Measurements from ENCODE around the gene UBE2C. TPM values are rescaled to one million over a fixed set of nuclear protein-coding genes. Genes with fewer than 3 reads are reported as not detected.

The UBE2C gene
- total RNA-seq, 1 experiment from 2014 or later = 205 TPM

- intact Hi-C loops (cut with micrococcal nuclease) = no loop called here
- no peaks in the 10 kb centered on the region for H3K4me1 ChIP-seq (ENCODE audit: control insufficient read depth in 1 of 2, insufficient read depth in 2 of 2, low read length in 2 of 2)
- no peak for DNase-seq (ENCODE audit: low read depth, low spot score)
- H2AFZ ChIP-seq (ENCODE audit: low read depth, low read length, poor library complexity, severe bottlenecking) = no peak overlapping the region
- no TSS peak for BruUV-seq (replicated peaks)
- 0 out of 2 replicates have a peak, but pooled peaks cover 4% of the 10 kb centered on the region for H4K20me1 ChIP-seq (ENCODE audit: insufficient read depth)
- H3K9me2 ChIP-seq (ENCODE audit: insufficient read depth) = no peaks in the 10 kb centered on the region
- ChIA-PET RAD21 (ENCODE audit: low non-redundant PET in 1 of 2, low total read pairs in 2 of 2, uncharacterized antibody in 2 of 2, unreplicated experiment in 2 of 2) (no interaction called here), POLR2A (no interaction called here), CTCF (interaction anchor here (2.0 kb wide), 1 partner anchor 185 kb away, joined by 6 read pairs; no protein-coding TSS in a partner anchor)
- no peak for ATAC-seq
- no peak overlapping the region for H3K4me2 ChIP-seq (ENCODE audit: low read length)
- H3K4me3 ChIP-seq (replicated peaks in 1 of 2; ENCODE audit: low read depth in 1 of 2, low read length in 2 of 2) = no peak overlapping the region
- H3K9ac ChIP-seq (ENCODE audit: low read length) = no peak overlapping the region
- H3K36me3 ChIP-seq (ENCODE audit: control insufficient read depth in 1 of 2, insufficient read depth in 2 of 2, low read length in 2 of 2) = peaks cover 34 to 45% of the 10 kb centered on the region in 2 experiments
- H3K27ac ChIP-seq (ENCODE audit: low read depth, low read length) = no peak overlapping the region
- H3K9me3 ChIP-seq (ENCODE audit: control insufficient read depth in 1 of 2, insufficient read depth in 1 of 2, low read depth in 1 of 2, low read length in 2 of 2) = no peaks in the 10 kb centered on the region
- H3K79me2 ChIP-seq (ENCODE audit: insufficient read depth, low read length) = no peaks in the 10 kb centered on the region
- H3K27me3 ChIP-seq (ENCODE audit: insufficient read depth, low read length) = no peaks in the 10 kb centered on the region
- TF ChIP-seq ZFX (IDR thresholded peaks at IDR 0.05) = no peak
- TF ChIP-seq ZNF274 (IDR thresholded peaks at IDR 0.05; ENCODE audit: low read depth, low read length) = no peak
- TF ChIP-seq REST (IDR thresholded peaks at IDR 0.05; ENCODE audit: low read depth) = no peak
- TF ChIP-seq EGR1 (IDR thresholded peaks at IDR 0.05; ENCODE audit: low read depth) = no peak
- no peak for TF ChIP-seq SRF (IDR thresholded peaks at IDR 0.05; ENCODE audit: low read depth)
- no peak for TF ChIP-seq TCF7L2 (IDR thresholded peaks at IDR 0.05; ENCODE audit: borderline replicate concordance, extremely low read depth, insufficient read depth, insufficient read length)
- no peak for TF ChIP-seq RAD21 (IDR thresholded peaks at IDR 0.05; ENCODE audit: low read depth)
- no peak for TF ChIP-seq JUND (IDR thresholded peaks at IDR 0.05)
- TF ChIP-seq ELF1 (IDR thresholded peaks at IDR 0.05; ENCODE audit: borderline replicate concordance, low read depth) = no peak
- TF ChIP-seq ATF3 (IDR thresholded peaks at IDR 0.05) = no peak
- no peak for TF ChIP-seq POLR2A (IDR thresholded peaks at IDR 0.05; ENCODE audit: borderline replicate concordance, extremely low read depth, insufficient read depth, insufficient read length)
- no peak for TF ChIP-seq CEBPB (IDR thresholded peaks at IDR 0.05; ENCODE audit: low read depth)
- no peak for TF ChIP-seq CBX3 (IDR thresholded peaks at IDR 0.05; ENCODE audit: low read depth)
- no peak for TF ChIP-seq CTCF (IDR thresholded peaks at IDR 0.05 in 2 of 3, conservative IDR thresholded peaks at IDR 0.05 in 1 of 3; ENCODE audit: borderline replicate concordance in 1 of 3, insufficient read depth in 1 of 3, low read depth in 2 of 3, low read length in 2 of 3)
- TF ChIP-seq YY1 (IDR thresholded peaks at IDR 0.05; ENCODE audit: extremely low read depth, insufficient replicate concordance, low read depth, low read length) = no peak
- TF ChIP-seq SP1 (IDR thresholded peaks at IDR 0.05; ENCODE audit: low read depth) = no peak
- TF ChIP-seq FOSL1 (IDR thresholded peaks at IDR 0.05; ENCODE audit: low read depth) = no peak
- no peak for TF ChIP-seq POLR2AphosphoS5 (IDR thresholded peaks at IDR 0.05; ENCODE audit: low read depth, low read length)
- TF ChIP-seq SIN3A (IDR thresholded peaks at IDR 0.05; ENCODE audit: low read depth) = no peak
- no peak for TF ChIP-seq EZH2phosphoT487 (IDR thresholded peaks at IDR 0.05; ENCODE audit: borderline replicate concordance)
These were observed 10.6 kb upstream of the UBE2C start for GRCh38 chr20:45801851-45802250.

Measured in HCT116 (cell line).